GM19035 (cell line): ENCODE measurements around the gene ACO2.

Experiments used
- ATAC-seq: cut with Tn5 transposase; IDR thresholded peaks from one replicate; pipeline ENCODE4 v1.9.1; 2021; ENCODE audit not compliant: unreplicated experiment

Gene ACO2

GRCh38 chr22:41488076-41488475, 19.2 kb downstream of the ACO2 start:
- no peak for ATAC-seq

GRCh38 chr22:41488596-41489385, 19.9 kb downstream of the ACO2 start:
- no peak for ATAC-seq

GRCh38 chr22:41491374-41492100, 22.6 kb downstream of the ACO2 start:
- no peak for ATAC-seq

- ATAC-seq: no peak
These were observed 29.5 kb downstream of the ACO2 start for GRCh38 chr22:41498303-41498835.

GRCh38 chr22:41499624-41500280, 30.8 kb downstream of the ACO2 start:
- no peak for ATAC-seq

- ATAC-seq: no peak
These were observed 31.4 kb downstream of the ACO2 start for GRCh38 chr22:41500303-41500702.

GRCh38 chr22:41501209-41501608, 32.3 kb downstream of the ACO2 start:
- no peak for ATAC-seq

GRCh38 chr22:41504397-41504796, 35.5 kb downstream of the ACO2 start:
- ATAC-seq: no peak

GRCh38 chr22:41504816-41505215, 35.9 kb downstream of the ACO2 start:
- no peak for ATAC-seq

GRCh38 chr22:41505511-41506220, 36.7 kb downstream of the ACO2 start:
- no peak for ATAC-seq

- no peak for ATAC-seq
These were observed 38.6 kb downstream of the ACO2 start for GRCh38 chr22:41507330-41508063.

GRCh38 chr22:41508770-41509170, 39.9 kb downstream of the ACO2 start:
- no peak for ATAC-seq

- ATAC-seq: no peak
These were observed 42.6 kb downstream of the ACO2 start for GRCh38 chr22:41511521-41511968.

GRCh38 chr22:41512421-41513194, 43.7 kb downstream of the ACO2 start:
- ATAC-seq: no peak

GRCh38 chr22:41513391-41513790, 44.5 kb downstream of the ACO2 start:
- no peak for ATAC-seq

GRCh38 chr22:41516462-41516861, 47.5 kb downstream of the ACO2 start:
- no peak for ATAC-seq

GRCh38 chr22:41517172-41518047, 48.5 kb downstream of the ACO2 start:
- ATAC-seq: no peak

- no peak for ATAC-seq
These were observed 49.1 kb downstream of the ACO2 start for GRCh38 chr22:41518048-41518347.

- ATAC-seq: no peak
These were observed 52.2 kb downstream of the ACO2 start for GRCh38 chr22:41521126-41521525.
